HEK293 (cell line): ENCODE results near the gene MMP15.

Source experiments
- EGR2 ChIP-seq: fragments of 450-650 bp; formaldehyde crosslinking; IDR thresholded peaks from 2 replicates; pipeline ENCODE4 v1.5.1; 2016; ENCODE audit warnings: low read depth, missing biosample characterization, missing genetic modification characterization
- GFI1B ChIP-seq: fragments of 450-650 bp; formaldehyde crosslinking; IDR thresholded peaks from 2 replicates; pipeline ENCODE4 v1.5.1; 2016; ENCODE audit warnings: missing biosample characterization, missing genetic modification characterization
- KLF17 ChIP-seq: fragments of 450-650 bp; formaldehyde crosslinking; IDR thresholded peaks from 2 replicates; pipeline ENCODE4 v1.5.1; 2016; ENCODE audit warnings: missing biosample characterization, missing genetic modification characterization
- PRDM10 ChIP-seq: fragments of 450-650 bp; formaldehyde crosslinking; IDR thresholded peaks from 2 replicates; pipeline ENCODE4 v1.5.1; 2016; ENCODE audit warnings: missing biosample characterization, missing genetic modification characterization
- PRDM4 ChIP-seq: fragments of 450-650 bp; formaldehyde crosslinking; IDR thresholded peaks from 2 replicates; pipeline ENCODE4 v1.5.1; 2017; ENCODE audit warnings: missing biosample characterization, missing genetic modification characterization
- SALL2 ChIP-seq: fragments of 450-650 bp; formaldehyde crosslinking; IDR thresholded peaks from 2 replicates; pipeline ENCODE4 v1.5.0; 2017; ENCODE audit warnings: missing biosample characterization, mild to moderate bottlenecking, missing genetic modification characterization, borderline replicate concordance
- ZBTB10 ChIP-seq: fragments of 450-650 bp; formaldehyde crosslinking; IDR thresholded peaks from 2 replicates; pipeline ENCODE4 v1.5.1; 2016; ENCODE audit warnings: missing biosample characterization, missing genetic modification characterization
- ZBTB11 ChIP-seq: fragments of 450-650 bp; formaldehyde crosslinking; conservative IDR thresholded peaks from 2 replicates; pipeline ENCODE4 v1.5.1; 2016; ENCODE audit warnings: low read depth, missing biosample characterization, missing genetic modification characterization
- ZBTB48 ChIP-seq: fragments of 450-650 bp; formaldehyde crosslinking; IDR thresholded peaks from 2 replicates; pipeline ENCODE4 v1.5.1; 2016; ENCODE audit warnings: missing biosample characterization, missing genetic modification characterization
- ZNF2 ChIP-seq: fragments of 450-650 bp; formaldehyde crosslinking; IDR thresholded peaks from 2 replicates; pipeline ENCODE4 v1.5.1; 2016; ENCODE audit warnings: missing biosample characterization, missing genetic modification characterization
- ZNF214 ChIP-seq: fragments of 450-650 bp; formaldehyde crosslinking; IDR thresholded peaks from 2 replicates; pipeline ENCODE4 v1.5.1; 2017; ENCODE audit warnings: missing biosample characterization, mild to moderate bottlenecking, missing genetic modification characterization, borderline replicate concordance
- ZNF24 ChIP-seq: fragments of 450-650 bp; formaldehyde crosslinking; IDR thresholded peaks from 2 replicates; pipeline ENCODE4 v1.5.1; 2016; ENCODE audit warnings: missing biosample characterization, missing genetic modification characterization
- ZNF426 ChIP-seq: fragments of 450-650 bp; formaldehyde crosslinking; IDR thresholded peaks from 2 replicates; pipeline ENCODE4 v1.5.1; 2017; ENCODE audit warnings: missing biosample characterization, missing genetic modification characterization, mild to moderate bottlenecking, inconsistent platforms, moderate library complexity
- ZNF501 ChIP-seq: fragments of 450-650 bp; formaldehyde crosslinking; IDR thresholded peaks from 2 replicates; pipeline ENCODE4 v1.5.1; 2016; ENCODE audit warnings: missing biosample characterization, missing genetic modification characterization
- ZNF510 ChIP-seq: fragments of 450-650 bp; formaldehyde crosslinking; IDR thresholded peaks from 2 replicates; pipeline ENCODE4 v1.5.1; 2018; ENCODE audit warnings: mild to moderate bottlenecking, missing genetic modification characterization, missing biosample characterization; ENCODE audit not compliant: insufficient replicate concordance
- ZNF624 ChIP-seq: fragments of 450-650 bp; formaldehyde crosslinking; IDR thresholded peaks from 2 replicates; pipeline ENCODE4 v1.5.1; 2017; ENCODE audit warnings: missing biosample characterization, missing genetic modification characterization
- ZNF777 ChIP-seq: fragments of 450-650 bp; formaldehyde crosslinking; IDR thresholded peaks from 2 replicates; pipeline ENCODE4 v1.5.1; 2017; ENCODE audit warnings: missing biosample characterization, missing genetic modification characterization, borderline replicate concordance
- TF ChIP-seq, protein P1 (sequence below): fragments of 450-650 bp; formaldehyde crosslinking; IDR thresholded peaks from 2 replicates; pipeline ENCODE4 v1.5.1; 2016; ENCODE audit warnings: missing biosample characterization, missing genetic modification characterization

Gene MMP15

DNA sequence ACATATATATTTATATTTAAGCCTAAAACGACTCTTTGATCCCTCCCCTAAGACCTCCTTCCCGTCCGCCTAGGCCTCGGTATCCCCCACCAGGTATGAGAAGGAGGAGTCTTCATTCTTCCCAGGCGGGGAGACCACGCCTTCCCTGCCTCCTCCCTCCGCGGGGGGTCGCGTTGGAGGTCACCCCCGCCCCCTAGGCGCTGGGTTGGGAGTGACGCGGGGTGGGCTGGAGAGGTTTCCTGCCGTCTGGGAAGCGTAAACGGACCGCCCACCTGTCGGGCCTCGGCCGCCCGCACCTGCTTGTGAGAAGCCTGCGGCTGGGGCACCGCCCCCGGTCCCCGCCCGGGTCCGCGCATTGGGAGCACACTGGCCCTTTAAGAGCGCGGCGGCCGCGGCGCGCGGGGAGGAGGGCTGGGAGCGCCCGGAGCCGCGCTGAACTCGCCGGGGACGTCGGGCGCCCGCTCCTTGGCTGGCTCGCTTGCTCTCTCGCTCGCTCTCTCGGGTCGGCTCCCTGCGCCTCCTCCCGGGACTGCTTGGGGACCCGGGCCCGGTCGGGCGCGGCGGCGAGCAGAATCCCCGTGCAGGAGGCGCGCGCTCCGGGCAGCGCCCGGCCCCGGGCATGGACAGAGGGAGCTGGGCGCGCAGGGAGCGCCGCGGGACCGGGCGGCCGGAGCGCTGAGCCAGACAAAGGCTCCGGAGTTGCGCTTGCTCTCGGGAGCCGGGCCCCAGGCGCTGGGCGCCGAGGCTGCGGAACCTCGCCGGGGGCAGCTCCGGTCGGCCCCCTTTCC is at the start of gene MMP15 (continued):
- TF ChIP-seq ZNF510 (tag by site-specific recombination) = no peak
- TF ChIP-seq PRDM10 = peak; percentile 65
- no peak for TF ChIP-seq ZNF24 (tag by site-specific recombination)
- 0 out of 2 replicates have a peak, but pooled peaks have one; percentile 11 for TF ChIP-seq PRDM4 (tag by site-specific recombination)
- no peak for TF ChIP-seq ZNF624 (tag by site-specific recombination)
- no peak for TF ChIP-seq ZNF501 (tag by site-specific recombination)
- TF ChIP-seq ZBTB11 = no peak
- TF ChIP-seq ZNF426 (tag by site-specific recombination) = no peak
- no peak for TF ChIP-seq GFI1B (tag by site-specific recombination)
- no peak for TF ChIP-seq ZNF214 (tag by site-specific recombination)
- no peak for TF ChIP-seq SALL2 (tag by site-specific recombination)
- TF ChIP-seq ZBTB10 (tag by site-specific recombination) = no peak
- no peak for TF ChIP-seq ZNF2 (tag by site-specific recombination)
- TF ChIP-seq, protein P1, sequence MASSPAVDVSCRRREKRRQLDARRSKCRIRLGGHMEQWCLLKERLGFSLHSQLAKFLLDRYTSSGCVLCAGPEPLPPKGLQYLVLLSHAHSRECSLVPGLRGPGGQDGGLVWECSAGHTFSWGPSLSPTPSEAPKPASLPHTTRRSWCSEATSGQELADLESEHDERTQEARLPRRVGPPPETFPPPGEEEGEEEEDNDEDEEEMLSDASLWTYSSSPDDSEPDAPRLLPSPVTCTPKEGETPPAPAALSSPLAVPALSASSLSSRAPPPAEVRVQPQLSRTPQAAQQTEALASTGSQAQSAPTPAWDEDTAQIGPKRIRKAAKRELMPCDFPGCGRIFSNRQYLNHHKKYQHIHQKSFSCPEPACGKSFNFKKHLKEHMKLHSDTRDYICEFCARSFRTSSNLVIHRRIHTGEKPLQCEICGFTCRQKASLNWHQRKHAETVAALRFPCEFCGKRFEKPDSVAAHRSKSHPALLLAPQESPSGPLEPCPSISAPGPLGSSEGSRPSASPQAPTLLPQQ (tag by site-specific recombination) = no peak; the same call in 1 of the 2 replicates
- peak; percentile 8; the same call in 1 of the 2 replicates for TF ChIP-seq ZBTB48
- TF ChIP-seq ZNF777 = no peak; the same call in 1 of the 2 replicates
- TF ChIP-seq KLF17 = 0 out of 2 replicates have a peak, but pooled peaks have one; percentile 24
- TF ChIP-seq EGR2 = peak; percentile 96
